Mucosa of rectum (tissue), 2 donors: Measurements from ENCODE around the gene DENND1A.
"Not testable (repeated sequence)": the region's sequence is repeated elsewhere in the genome, so short reads cannot be mapped to it uniquely, and the experiment has no call there.

Source experiments
- H3K27ac ChIP-seq, 2 donors: one replicate each; pipeline ENCODE4 v1.7.0; 2013; ENCODE audit warnings: inconsistent platforms in 2 of 2, low read depth in 2 of 2, low read length in 2 of 2
- H3K27me3 ChIP-seq, 2 donors: one replicate each; pipeline ENCODE4 v1.7.0; 2013; ENCODE audit warnings: low read length in 2 of 2; ENCODE audit not compliant: control insufficient read depth in 2 of 2, insufficient read depth in 2 of 2
- H3K36me3 ChIP-seq, 2 donors: one replicate each; pipeline ENCODE4 v1.7.0; 2013; ENCODE audit warnings: low read length in 2 of 2; ENCODE audit not compliant: control insufficient read depth in 2 of 2, insufficient read depth in 2 of 2
- H3K4me1 ChIP-seq, 2 donors: one replicate each; pipeline ENCODE4 v1.7.0; 2013; ENCODE audit warnings: low read length in 2 of 2, mild to moderate bottlenecking in 1 of 2; ENCODE audit not compliant: control insufficient read depth in 2 of 2, insufficient read depth in 2 of 2
- H3K4me3 ChIP-seq, 2 donors: one replicate each; pipeline ENCODE4 v1.7.0; 2013; ENCODE audit warnings: low read length in 2 of 2
- H3K9ac ChIP-seq, 2 donors: one replicate each; pipeline ENCODE4 v1.7.0; 2013; ENCODE audit warnings: low read length in 2 of 2, low read depth in 1 of 2, mild to moderate bottlenecking in 1 of 2
- H3K9me3 ChIP-seq, 2 donors: one replicate each; pipeline ENCODE4 v1.7.0; 2013; ENCODE audit warnings: low read length in 2 of 2; ENCODE audit not compliant: control insufficient read depth in 2 of 2
- donor health status: healthy.
- donor health status: Normal muscosa, but diverticular disease.

The DENND1A gene

DNA sequence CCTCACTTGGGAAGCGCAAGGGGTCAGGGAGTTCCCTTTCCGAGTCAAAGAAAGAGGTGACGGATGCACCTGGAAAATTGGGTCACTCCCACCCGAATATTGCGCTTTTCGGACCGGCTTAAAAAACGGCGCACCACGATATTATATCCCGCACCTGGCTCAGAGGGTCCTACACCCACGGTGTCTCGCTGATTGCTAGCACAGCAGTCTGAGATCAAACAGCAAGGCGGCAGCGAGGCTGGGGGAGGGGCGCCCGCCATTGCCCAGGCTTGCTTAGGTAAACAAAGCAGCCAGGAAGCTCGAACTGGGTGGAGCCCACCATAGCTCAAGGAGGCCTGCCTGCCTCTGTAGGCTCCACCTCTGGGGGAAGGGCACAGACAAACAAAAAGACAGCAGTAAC lies 26.4 kb downstream of the DENND1A start:
- not testable (repeated sequence) for H3K4me3 ChIP-seq, H3K9me3 ChIP-seq, H3K27ac ChIP-seq, H3K9ac ChIP-seq, H3K27me3 ChIP-seq, H3K4me1 ChIP-seq, H3K36me3 ChIP-seq

GRCh38 chr9:123894822-123895221 lies 35.1 kb downstream of the DENND1A start:
- no peaks in the 10 kb centered on the region for H3K36me3 ChIP-seq
- no peaks in the 10 kb centered on the region for H3K9me3 ChIP-seq
- no peaks in the 10 kb centered on the region for H3K27me3 ChIP-seq
- H3K9ac ChIP-seq = no peak overlapping the region
- no peak overlapping the region for H3K27ac ChIP-seq
- no peaks in the 10 kb centered on the region for H3K4me1 ChIP-seq
- no peak overlapping the region for H3K4me3 ChIP-seq

GRCh38 chr9:123893831-123894460 lies 36.0 kb downstream of the DENND1A start:
- H3K4me3 ChIP-seq = no peak overlapping the region
- H3K36me3 ChIP-seq = no peaks in the 10 kb centered on the region
- no peaks in the 10 kb centered on the region for H3K9me3 ChIP-seq
- no peaks in the 10 kb centered on the region for H3K27me3 ChIP-seq
- H3K27ac ChIP-seq = no peak overlapping the region
- no peak overlapping the region for H3K9ac ChIP-seq
- no peaks in the 10 kb centered on the region for H3K4me1 ChIP-seq

DNA sequence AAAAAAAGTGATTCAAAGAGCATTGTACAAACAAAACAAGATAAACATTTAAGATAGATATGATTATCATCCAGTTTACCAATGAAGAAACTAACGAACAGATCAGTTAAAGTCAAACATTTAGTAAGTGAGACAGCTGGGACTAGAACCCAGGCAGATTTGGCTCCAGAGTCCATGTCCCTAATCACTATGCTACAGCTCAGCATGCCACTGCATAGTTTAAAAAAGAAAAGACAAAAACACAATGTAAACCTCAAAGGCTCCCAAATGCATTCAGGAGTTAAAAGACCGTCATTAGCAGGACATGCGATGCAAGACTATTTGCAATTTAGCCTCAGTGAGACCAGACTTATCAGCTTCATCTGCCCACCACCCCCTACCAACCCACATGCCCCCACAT lies 36.8 kb downstream of the DENND1A start:
- no peak overlapping the region for H3K4me3 ChIP-seq
- H3K27me3 ChIP-seq = no peaks in the 10 kb centered on the region
- no peaks in the 10 kb centered on the region for H3K36me3 ChIP-seq
- no peaks in the 10 kb centered on the region for H3K4me1 ChIP-seq
- H3K27ac ChIP-seq = no peak overlapping the region
- H3K9ac ChIP-seq = no peak overlapping the region
- no peaks in the 10 kb centered on the region for H3K9me3 ChIP-seq

GRCh38 chr9:123887837-123888236 lies 42.1 kb downstream of the DENND1A start:
- Histone ChIP-seq H3K36me3 (no peaks in the 10 kb centered on the region), H3K9me3 (no peaks in the 10 kb centered on the region), H3K4me1 (no peaks in the 10 kb centered on the region), H3K27ac (no peak overlapping the region), H3K4me3 (no peak overlapping the region), H3K9ac (no peak overlapping the region), H3K27me3 (no peaks in the 10 kb centered on the region)

- not testable (repeated sequence) for H3K4me3 ChIP-seq, H3K9me3 ChIP-seq, H3K27me3 ChIP-seq, H3K4me1 ChIP-seq, H3K9ac ChIP-seq, H3K27ac ChIP-seq, H3K36me3 ChIP-seq
Measured at GRCh38 chr9:123885834-123886233, 44.1 kb downstream of the DENND1A start.

GRCh38 chr9:123883634-123884033 lies 46.3 kb downstream of the DENND1A start:
- H3K9me3 ChIP-seq = no peaks in the 10 kb centered on the region
- no peak overlapping the region for H3K27ac ChIP-seq
- H3K4me1 ChIP-seq = no peaks in the 10 kb centered on the region
- H3K9ac ChIP-seq = no peak overlapping the region
- H3K4me3 ChIP-seq = no peak overlapping the region
- no peaks in the 10 kb centered on the region for H3K27me3 ChIP-seq
- no peaks in the 10 kb centered on the region for H3K36me3 ChIP-seq

GRCh38 chr9:123881604-123882003 lies 48.3 kb downstream of the DENND1A start:
- no peak overlapping the region for H3K27ac ChIP-seq
- no peak overlapping the region for H3K4me3 ChIP-seq
- no peaks in the 10 kb centered on the region for H3K27me3 ChIP-seq
- H3K9ac ChIP-seq = no peak overlapping the region
- no peaks in the 10 kb centered on the region for H3K4me1 ChIP-seq
- peaks cover 0 to 4% of the 10 kb centered on the region in 2 donors for H3K36me3 ChIP-seq
- no peaks in the 10 kb centered on the region for H3K9me3 ChIP-seq

DNA sequence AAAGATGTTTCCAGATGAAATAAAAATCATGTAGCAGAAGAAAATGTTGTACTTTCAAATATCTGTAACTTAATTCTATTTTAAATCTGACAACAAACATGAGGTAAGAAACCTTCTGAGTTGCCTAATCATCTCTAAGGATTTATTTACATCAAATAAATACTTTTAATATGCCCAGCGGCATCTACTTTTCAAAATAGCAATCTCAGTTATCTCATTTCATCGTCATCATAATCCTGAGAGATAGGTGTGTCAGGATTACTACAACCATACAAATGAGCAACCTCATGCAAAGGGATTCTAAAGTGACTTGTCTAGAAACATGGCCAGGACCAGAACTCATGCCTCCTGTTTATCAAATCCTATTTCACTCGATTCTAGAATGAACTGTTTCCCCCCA lies 49.5 kb downstream of the DENND1A start:
- H3K27me3 ChIP-seq = no peaks in the 10 kb centered on the region
- H3K9me3 ChIP-seq = no peaks in the 10 kb centered on the region
- no peak overlapping the region for H3K27ac ChIP-seq
- no peak overlapping the region for H3K9ac ChIP-seq
- no peaks in the 10 kb centered on the region for H3K4me1 ChIP-seq
- H3K36me3 ChIP-seq = peaks cover 0 to 10% of the 10 kb centered on the region in 2 donors
- H3K4me3 ChIP-seq = no peak overlapping the region

DNA sequence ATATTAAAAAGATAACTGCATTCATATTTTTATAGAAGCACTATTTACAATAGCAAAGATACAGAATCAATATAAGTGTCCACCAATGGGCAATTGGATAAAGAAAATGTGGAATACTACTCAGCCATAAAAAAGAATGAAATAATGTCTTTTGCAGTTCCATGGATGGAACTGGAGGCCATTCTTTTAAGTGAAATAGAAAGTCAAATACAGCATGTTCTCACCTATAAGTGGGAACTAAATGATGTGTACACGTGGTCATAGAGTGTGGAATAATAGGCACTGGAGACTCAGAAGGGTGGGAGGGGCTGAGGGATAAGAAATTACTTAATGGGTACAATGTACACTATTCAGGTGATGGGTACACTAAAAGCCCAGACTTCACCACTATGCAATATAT lies 53.2 kb downstream of the DENND1A start:
- Histone ChIP-seq H3K27me3 (no peaks in the 10 kb centered on the region), H3K9me3 (no peaks in the 10 kb centered on the region), H3K36me3 (peaks cover 3 to 11% of the 10 kb centered on the region in 2 donors), H3K4me1 (no peaks in the 10 kb centered on the region), H3K27ac (no peak overlapping the region), H3K4me3 (no peak overlapping the region), H3K9ac (no peak overlapping the region)

- H3K4me1 ChIP-seq = no peaks in the 10 kb centered on the region
- H3K9ac ChIP-seq = no peak overlapping the region
- no peaks in the 10 kb centered on the region for H3K9me3 ChIP-seq
- no peak overlapping the region for H3K4me3 ChIP-seq
- no peaks in the 10 kb centered on the region for H3K27me3 ChIP-seq
- H3K36me3 ChIP-seq = peaks cover 3 to 11% of the 10 kb centered on the region in 2 donors
- H3K27ac ChIP-seq = no peak overlapping the region
Measured at GRCh38 chr9:123872710-123873109, 57.2 kb downstream of the DENND1A start.
